Stimulated activated CD8-positive, alpha-beta memory T cell treated with anti-CD3 and anti-CD28 coated beads, Interleukin-7, amount 100 ng/mL, for 48 hours (primary cell): ENCODE measurements around the gene TTC21B.
"Not testable (repeated sequence)": the region's sequence is repeated elsewhere in the genome, so short reads cannot be mapped to it uniquely, and the experiment has no call there.

Source experiments
- DNase-seq, 2 donors: peaks; one replicate each; pipeline ENCODE4 v3.0.0-alpha.2; 2020; ENCODE audit warnings: low read depth in 1 of 2; ENCODE audit errors: extremely low read depth in 1 of 2

The TTC21B gene

GRCh38 chr2:165889158-165889557 lies 64.4 kb downstream of the TTC21B start:
- no peak for DNase-seq

- DNase-seq, result no peak
Observed at GRCh38 chr2:165888171-165888570, 65.4 kb downstream of the TTC21B start.

GRCh38 chr2:165886487-165887146 lies 67.0 kb downstream of the TTC21B start:
- DNase-seq, result no peak

DNA sequence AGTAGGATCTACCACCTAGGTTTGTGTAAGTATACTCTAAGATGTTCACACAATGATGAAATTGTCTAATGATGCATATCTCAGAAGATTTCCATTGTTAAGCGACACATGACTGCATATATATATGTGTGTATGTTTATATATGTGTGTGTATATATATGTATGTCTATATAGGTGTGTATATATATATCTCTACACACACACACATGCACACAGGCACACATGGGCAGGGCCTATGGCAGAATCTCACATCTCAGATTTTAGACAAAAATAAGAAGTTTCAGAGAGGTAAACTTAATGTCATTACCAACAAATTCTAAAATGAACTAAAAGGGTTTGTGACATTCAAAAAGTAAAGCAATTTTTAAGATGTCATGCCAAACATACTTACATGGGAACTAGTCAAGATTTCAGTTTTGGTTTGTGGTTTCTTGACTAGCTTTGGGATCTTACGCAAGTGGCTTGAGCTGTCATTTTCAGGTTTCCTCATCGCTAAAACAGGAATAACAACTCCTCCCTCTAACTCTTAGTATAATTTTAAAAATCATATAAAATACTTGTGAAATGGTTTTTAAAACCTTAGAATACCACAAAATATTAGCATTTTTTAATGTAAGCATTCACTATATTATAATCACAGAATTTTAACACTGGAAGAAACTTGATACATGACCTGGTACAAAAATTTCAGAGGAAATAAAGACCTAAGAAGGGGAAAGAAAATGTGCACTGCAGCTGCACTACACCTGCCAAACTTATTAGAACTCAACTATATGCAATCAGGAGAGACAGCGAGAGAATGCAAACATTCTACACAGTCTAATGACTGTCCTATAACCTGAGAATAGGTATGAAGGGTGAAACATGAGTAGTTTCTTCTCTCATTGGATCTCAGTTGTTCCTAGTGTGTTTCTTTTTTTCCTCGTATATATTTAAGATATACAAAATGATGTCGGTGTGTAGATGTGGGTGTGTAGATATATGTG lies 75.7 kb downstream of the TTC21B start:
- DNase-seq, result no peak

- no peak for DNase-seq
Observed at GRCh38 chr2:165876712-165877111, 76.9 kb downstream of the TTC21B start.

- no peak for DNase-seq
Observed at GRCh38 chr2:165876269-165876668, 77.3 kb downstream of the TTC21B start.

DNA sequence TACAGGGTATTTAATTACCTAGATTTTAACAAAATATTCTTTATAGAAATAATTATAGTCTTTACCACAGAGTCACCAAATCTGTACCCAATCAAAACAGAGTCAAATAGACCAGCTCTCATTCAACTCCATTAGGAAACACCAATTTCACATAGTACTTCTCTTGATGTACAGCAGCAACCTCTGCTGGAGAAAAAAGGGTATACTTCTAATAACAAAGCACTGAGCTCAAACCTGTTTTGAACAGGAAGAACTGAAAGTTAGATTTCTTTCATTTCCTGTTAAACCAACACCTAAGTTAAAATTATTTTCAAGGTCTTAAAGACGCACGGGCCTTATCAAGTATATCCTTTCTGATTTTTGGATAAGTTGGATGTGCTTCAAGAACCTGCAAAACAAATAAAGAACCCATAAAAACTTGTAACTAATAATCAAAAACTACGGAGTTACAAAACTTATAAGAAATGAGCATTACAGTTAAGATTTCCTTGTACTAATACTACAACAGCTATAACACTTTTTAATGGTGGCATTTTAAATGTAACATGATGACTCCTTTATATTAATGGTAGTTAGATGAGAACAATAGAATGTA lies 79.0 kb downstream of the TTC21B start:
- no peak for DNase-seq

DNA sequence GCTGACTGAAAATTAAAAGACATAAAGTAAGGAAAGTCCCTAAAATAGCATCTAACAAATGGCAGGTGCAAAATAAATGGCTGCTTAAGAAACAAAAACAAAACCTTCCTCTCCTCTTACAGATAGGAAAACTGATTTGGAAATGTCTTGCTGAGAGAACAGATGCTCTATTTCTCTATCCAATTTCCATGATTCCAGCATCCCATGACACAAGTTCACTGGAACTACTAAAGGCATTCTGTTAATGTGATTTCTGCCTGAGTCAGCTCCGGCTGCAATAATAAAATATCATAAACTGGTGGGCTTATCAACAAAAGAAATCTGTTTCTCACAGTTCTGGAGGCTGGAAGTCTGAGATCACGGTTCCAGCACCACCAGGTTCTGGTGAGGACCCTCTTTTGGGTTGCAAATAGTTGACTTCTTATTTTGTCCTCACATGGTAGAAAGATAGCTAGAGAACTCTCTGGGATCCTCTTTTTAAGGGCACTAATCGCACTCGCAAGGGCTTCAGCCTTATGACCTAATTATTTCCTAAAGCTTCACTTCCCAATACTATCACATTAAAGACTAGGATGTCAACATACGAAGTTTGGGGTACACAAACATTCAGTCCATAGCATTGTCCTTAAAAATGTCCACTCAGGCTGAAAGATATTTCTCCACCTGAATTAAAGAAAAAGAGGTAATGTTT lies 81.3 kb downstream of the TTC21B start:
- no peak for DNase-seq

DNA sequence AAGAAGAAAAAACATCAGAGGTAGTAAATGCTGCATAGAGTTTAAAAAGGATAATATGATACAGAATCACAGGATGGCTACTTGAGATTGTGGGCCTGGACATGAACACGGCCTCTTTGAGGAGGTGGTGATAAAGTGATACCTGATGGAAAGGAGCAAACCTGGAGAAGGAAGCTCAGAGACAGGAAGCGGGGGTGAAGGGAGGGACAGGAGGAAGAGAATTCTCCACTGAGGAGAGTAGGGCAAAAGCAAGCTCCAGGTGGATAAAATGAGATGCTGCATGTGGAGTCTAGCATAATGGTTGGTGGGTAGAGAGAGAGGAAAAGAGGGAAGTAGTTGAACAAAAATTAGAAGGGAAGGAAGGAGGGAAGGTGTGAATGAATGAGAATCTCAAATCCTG lies 82.6 kb downstream of the TTC21B start:
- no peak for DNase-seq

GRCh38 chr2:165870346-165870745 lies 83.2 kb downstream of the TTC21B start:
- no peak for DNase-seq

GRCh38 chr2:165868211-165868610 lies 85.4 kb downstream of the TTC21B start:
- DNase-seq, result no peak

GRCh38 chr2:165864296-165864695 lies 89.3 kb downstream of the TTC21B start:
- DNase-seq, result no peak

DNA sequence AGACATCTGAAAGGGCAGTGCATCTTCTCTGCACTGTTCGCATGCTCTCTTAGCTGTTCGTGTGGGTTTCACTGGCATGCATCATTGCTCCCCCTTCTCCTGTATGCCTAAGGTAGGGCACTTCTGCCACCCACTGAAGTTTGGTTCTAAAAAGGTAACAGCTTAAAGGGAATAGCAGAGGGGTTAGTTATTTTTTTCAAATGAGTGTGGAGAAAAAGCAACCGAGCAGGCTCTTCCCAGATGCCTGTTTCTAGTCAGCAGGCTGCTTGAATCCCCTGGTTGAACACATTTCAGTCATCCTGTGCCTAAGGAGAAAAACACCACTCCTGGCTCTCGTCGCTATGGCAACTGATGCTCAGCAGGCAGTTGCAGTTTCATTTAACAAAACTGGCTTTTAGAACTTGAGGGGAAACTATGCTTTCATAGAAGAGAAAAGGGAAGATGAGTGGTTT lies 89.7 kb downstream of the TTC21B start:
- DNase-seq, result no peak

GRCh38 chr2:165861083-165861482 lies 92.5 kb downstream of the TTC21B start:
- DNase-seq, result not testable (repeated sequence)

- not testable (repeated sequence) for DNase-seq
Observed at GRCh38 chr2:165859723-165860122, 93.9 kb downstream of the TTC21B start.

- DNase-seq, result no peak
Observed at GRCh38 chr2:165857876-165858275, 95.7 kb downstream of the TTC21B start.

DNA sequence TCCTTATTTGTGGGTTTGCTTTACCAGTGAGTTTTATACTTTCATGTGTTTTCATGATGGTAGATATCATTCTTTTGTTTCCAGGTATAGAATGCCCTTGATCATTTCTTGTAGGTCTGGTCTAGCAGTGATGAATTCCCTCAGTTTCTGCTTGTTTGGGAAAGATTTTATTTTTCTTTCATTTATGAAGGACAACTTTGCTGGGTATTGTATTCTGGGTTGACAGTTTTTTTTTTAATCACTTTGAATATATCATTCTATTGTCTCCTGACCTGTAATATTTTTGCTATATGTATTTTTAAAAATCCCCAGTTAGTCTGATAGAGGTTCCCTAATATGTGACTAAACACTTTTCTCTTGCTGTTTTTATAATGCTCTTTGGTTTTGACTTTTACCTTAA lies 101.2 kb downstream of the TTC21B start:
- DNase-seq, result no peak

DNA sequence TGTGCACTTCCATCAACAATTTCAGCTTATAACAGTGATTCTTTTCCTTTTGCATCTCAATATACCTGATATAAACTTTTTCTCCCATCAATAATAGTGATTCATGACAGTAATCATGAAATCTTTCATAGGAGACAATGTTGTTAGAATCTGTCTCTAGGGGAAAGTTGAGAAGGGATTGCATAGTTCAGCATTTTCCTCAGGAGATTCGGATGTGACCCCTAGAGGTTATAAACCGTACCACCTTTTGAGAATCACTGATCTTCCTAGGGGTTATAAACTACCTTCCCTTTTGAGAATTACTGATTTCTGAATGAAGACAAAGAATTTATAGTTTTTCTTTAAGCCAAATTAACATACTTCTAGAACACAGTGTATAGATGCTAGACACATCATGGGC lies 106.6 kb downstream of the TTC21B start:
- DNase-seq, result no peak

DNA sequence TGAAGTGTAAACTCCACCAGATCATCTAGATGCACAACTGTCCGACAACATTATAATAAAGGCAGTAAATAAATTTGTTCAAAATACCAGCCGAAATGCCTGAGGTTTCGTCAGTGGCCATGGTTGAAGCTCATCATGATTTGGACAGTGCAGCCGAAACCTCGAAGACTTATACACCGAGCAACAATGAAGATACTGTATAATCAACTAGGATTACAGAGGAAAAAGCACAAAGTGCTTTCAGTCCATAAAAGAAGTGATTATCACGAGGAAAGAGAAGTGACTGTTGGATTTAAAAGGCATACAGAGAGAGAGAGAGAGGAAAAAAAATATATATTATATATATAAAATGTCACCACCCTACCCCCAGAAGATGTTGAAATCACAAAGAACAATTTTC lies 107.5 kb downstream of the TTC21B start:
- DNase-seq, result no peak

GRCh38 chr2:165844216-165844615 lies 109.4 kb downstream of the TTC21B start:
- DNase-seq, result no peak

DNA sequence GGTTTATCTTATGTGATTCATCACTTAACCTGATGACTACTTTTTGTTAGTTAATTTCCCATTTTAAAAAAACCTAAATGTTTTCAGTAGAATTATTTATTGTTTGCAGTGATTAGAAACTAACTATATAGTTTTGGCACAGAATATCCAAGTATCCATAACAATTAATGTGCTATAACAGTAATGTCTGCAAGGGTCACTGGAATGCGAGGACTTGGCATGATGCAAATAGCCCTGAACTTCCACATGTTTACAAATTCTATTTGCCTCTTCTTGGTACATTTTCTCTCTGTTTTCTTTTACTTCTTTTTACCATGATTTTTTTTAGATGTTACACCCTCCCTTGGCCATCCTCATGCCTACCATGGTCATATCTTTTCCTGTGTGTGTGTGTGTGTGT lies 110.2 kb downstream of the TTC21B start:
- no peak for DNase-seq
